CD14-positive monocyte (primary cell): Measurements from ENCODE around the gene PCDHGA2. TPM values are rescaled to one million over a fixed set of nuclear protein-coding genes. Genes with fewer than 3 reads are reported as not detected.

Experiments
- DNase-seq, 3 donors: peaks; one replicate each; pipeline ENCODE4 v3.0.0-alpha.2; 2011 to 2022
- H2AFZ ChIP-seq: 2 replicates; pipeline ENCODE4 v1.6.0; 2012; ENCODE audit warnings: mild to moderate bottlenecking, low read depth, low read length, inconsistent platforms; ENCODE audit not compliant: insufficient read depth, poor library complexity, severe bottlenecking
- H3K27ac ChIP-seq, 2 donors: 1 replicate in 1 of 2; 2 replicates in 1 of 2; pipeline ENCODE4 v1.5.1; 2012 to 2013; ENCODE audit warnings: low read length in 2 of 2, control low read depth in 1 of 2, inconsistent platforms in 1 of 2, low read depth in 1 of 2, mild to moderate bottlenecking in 1 of 2
- H3K27me3 ChIP-seq, 2 donors: one replicate each; pipeline versions ENCODE4 v1.6.0 to v1.6.1; 2011 to 2013; ENCODE audit warnings: low read length in 2 of 2; ENCODE audit not compliant: control insufficient read depth in 2 of 2, insufficient read depth in 2 of 2
- H3K36me3 ChIP-seq, 2 donors: replicated peaks in 1 of 2; 1 replicate in 1 of 2; 2 replicates in 1 of 2; pipeline versions ENCODE4 v1.5.1 to v1.6.1; 2012 to 2013; ENCODE audit warnings: low read length in 2 of 2, control low read depth in 1 of 2, inconsistent platforms in 1 of 2, mild to moderate bottlenecking in 1 of 2; ENCODE audit not compliant: insufficient read depth in 2 of 2, control insufficient read depth in 1 of 2
- H3K4me1 ChIP-seq, 2 donors: 1 replicate in 1 of 2; 2 replicates in 1 of 2; pipeline versions ENCODE4 v1.5.1 to v1.6.1; 2012 to 2013; ENCODE audit warnings: low read length in 2 of 2, control low read depth in 1 of 2, inconsistent platforms in 1 of 2, mild to moderate bottlenecking in 1 of 2, moderate library complexity in 1 of 2; ENCODE audit not compliant: insufficient read depth in 2 of 2, control insufficient read depth in 1 of 2
- H3K4me2 ChIP-seq: replicated peaks from 2 replicates; pipeline ENCODE3; 2012; ENCODE audit warnings: low read length, moderate library complexity, mild to moderate bottlenecking; ENCODE audit not compliant: poor library complexity, severe bottlenecking; ENCODE audit errors: extremely low read depth
- H3K4me3 ChIP-seq, 3 experiments: fragments of 200-600 bp in 1 of 3; sonication (generic) in 1 of 3; replicated peaks in 1 of 3; 1 replicate in 2 of 3; 2 replicates in 1 of 3; pipeline ENCODE4 v1.5.1; 2011 to 2013; ENCODE audit warnings: low read length in 3 of 3, mild to moderate bottlenecking in 3 of 3, control low read depth in 2 of 3, low read depth in 2 of 3, inconsistent platforms in 1 of 3, moderate library complexity in 1 of 3
- H3K79me2 ChIP-seq: 2 replicates; pipeline ENCODE4 v1.6.0; 2012; ENCODE audit warnings: mild to moderate bottlenecking, control low read depth, inconsistent platforms, low read length, moderate library complexity; ENCODE audit not compliant: insufficient read depth
- H3K9ac ChIP-seq: 2 replicates; pipeline ENCODE4 v1.6.0; 2017; ENCODE audit warnings: low read length, mild to moderate bottlenecking; ENCODE audit not compliant: insufficient read depth, poor library complexity, severe bottlenecking
- H3K9me3 ChIP-seq, 2 donors: replicated peaks in 1 of 2; 1 replicate in 1 of 2; 2 replicates in 1 of 2; pipeline versions ENCODE4 v1.5.1 to v1.6.1; 2012 to 2013; ENCODE audit warnings: low read length in 2 of 2, control low read depth in 1 of 2; ENCODE audit not compliant: control insufficient read depth in 1 of 2, insufficient read depth in 1 of 2
- H4K20me1 ChIP-seq: 2 replicates; pipeline ENCODE4 v1.6.0; 2012; ENCODE audit warnings: mild to moderate bottlenecking, low read length, control low read depth, moderate library complexity; ENCODE audit not compliant: insufficient read depth
- H3K27ac Mint-ChIP-seq, 7 donors: one replicate each; pipeline ENCODE4 v1.8.0; 2020; ENCODE audit warnings: mild to moderate bottlenecking in 7 of 7, mixed read lengths in 7 of 7, moderate library complexity in 6 of 7, inconsistent platforms in 2 of 7
- H3K27me3 Mint-ChIP-seq, 3 donors: one replicate each; pipeline ENCODE4 v1.8.0; 2021 to 2022; ENCODE audit warnings: low read depth in 3 of 3, mild to moderate bottlenecking in 3 of 3, mixed read lengths in 3 of 3, moderate library complexity in 3 of 3, inconsistent platforms in 1 of 3
- H3K36me3 Mint-ChIP-seq, 2 donors: one replicate each; pipeline ENCODE4 v1.8.0; 2020; ENCODE audit warnings: mixed read lengths in 2 of 2, inconsistent platforms in 1 of 2, mild to moderate bottlenecking in 1 of 2
- H3K4me1 Mint-ChIP-seq: one replicate; pipeline ENCODE4 v1.8.0; 2020; ENCODE audit warnings: mild to moderate bottlenecking, mixed read lengths
- H3K4me3 Mint-ChIP-seq, 2 donors: one replicate each; pipeline ENCODE4 v1.8.0; 2020; ENCODE audit warnings: mild to moderate bottlenecking in 2 of 2, mixed read lengths in 2 of 2, moderate library complexity in 1 of 2
- H3K9me3 Mint-ChIP-seq, 7 donors: one replicate each; pipeline ENCODE4 v1.8.0; 2020 to 2022; ENCODE audit warnings: mixed read lengths in 7 of 7, mild to moderate bottlenecking in 6 of 7, moderate library complexity in 6 of 7, inconsistent platforms in 2 of 7
- CTCF ChIP-seq: fragments of 200-600 bp; IDR thresholded peaks from one replicate; pipeline ENCODE4 v1.8.0; 2022; ENCODE audit warnings: antibody characterized with exemption, mild to moderate bottlenecking
- WGBS: methylation state at CpG from one replicate; pipeline ENCODE4 v1.1.5; 2013; ENCODE audit warnings: missing lambda C conversion rate; ENCODE audit not compliant: insufficient coverage; 5-methylcytosine and 5-hydroxymethylcytosine counted together
- intact Hi-C, 2 donors: fragments of 100-400 bp; cut with micrococcal nuclease; formaldehyde crosslinking; loops; one replicate each; pipeline versions ENCODE4 v1.15.0 to v1.15.1; 2023
- polyA plus RNA-seq, 3 donors: library from polyadenylated mRNA; depleted of rRNA in 1 of 3; unstranded in 2 of 3; stranded (reverse) in 1 of 3; fragments of 300-500 nt in 2 of 3; fragments of >200 nt in 1 of 3; fragmentation: Illumina TruSeq in 2 of 3; gene quantifications; 1 replicate in 2 of 3; 2 replicates in 1 of 3; pipeline ENCODE4 v1.2.3, GENCODE V29; 2012 to 2021

Gene PCDHGA2
- polyA plus RNA-seq, 3 donors, result not detected

- DNase-seq, result peak; percentile 89 to 91 (median 91)
- Mint-ChIP-seq H3K4me1 (peaks cover 16% of the 10 kb centered on the region), H3K27me3 (peaks cover 2 to 6% (median 5%) of the 10 kb centered on the region in 3 donors), H3K4me3 (peak within 1 kb of the TSS; percentile 89 to 96), H3K27ac (peak within 1 kb of the TSS; percentile 98 to 100 (median 98)), H3K9me3 (peaks cover 40 to 87% (median 81%) of the 10 kb centered on the region in 7 donors), H3K36me3 (peaks cover 14 to 34% of the 10 kb centered on the region in 2 donors)
- Histone ChIP-seq H3K27ac (peak within 1 kb of the TSS; percentile 92 to 95), H3K4me2 (peak within 1 kb of the TSS; percentile 74), H3K9me3 (peaks cover 57 to 83% of the 10 kb centered on the region in 2 donors), H3K36me3 (peaks cover 0 to 20% of the 10 kb centered on the region in 2 donors), H2AFZ (peak within 1 kb of the TSS; percentile 96), H3K4me3 (peak within 1 kb of the TSS; percentile 79 to 92 (median 86)), H4K20me1 (no peaks in the 10 kb centered on the region), H3K9ac (peak within 1 kb of the TSS; percentile 79), H3K27me3 (peaks cover 0 to 2% of the 10 kb centered on the region in 2 donors), H3K4me1 (peaks cover 11 to 16% of the 10 kb centered on the region in 2 donors), H3K79me2 (peaks cover 16% of the 10 kb centered on the region)
- 2% methylated on average over 61 of the region's 67 CpGs for WGBS
- peak; percentile 87 for TF ChIP-seq CTCF
- intact Hi-C loops, result loop anchor here in 1 of 2 donors (2.0 to 5.0 kb wide), 2 partner anchors 202 to 244 kb away; no protein-coding TSS in a partner anchor
These were observed 18.1 kb upstream of the PCDHGA2 start, which contains the start of gene TAF7 for GRCh38 chr5:141320225-141321169. TAF7 (minus strand) TSS chr5:141320784; CDS start chr5:141320044, 740 bp downstream.

DNA sequence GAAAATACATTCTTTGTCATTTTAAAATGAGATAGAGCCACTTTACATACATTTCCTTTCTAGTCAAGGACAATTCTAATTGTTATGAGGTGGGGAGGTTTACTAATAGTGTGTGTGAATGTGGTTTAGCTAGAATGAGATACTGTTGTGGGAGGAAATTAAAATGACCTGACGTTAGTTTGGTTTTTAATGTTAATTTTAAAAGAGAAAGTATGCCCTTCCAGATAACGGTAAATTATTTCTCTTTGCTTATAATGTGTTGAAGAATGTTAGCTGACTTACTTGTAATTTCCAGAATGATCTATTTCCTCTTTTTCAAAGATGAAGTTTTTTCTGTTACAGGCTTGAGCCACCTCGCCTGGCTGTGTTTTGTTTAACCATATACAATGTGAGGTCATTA lies 16.3 kb upstream of the PCDHGA2 start:
- H3K27ac ChIP-seq, result no peak overlapping the region
- peaks cover 16% of the 10 kb centered on the region for H3K79me2 ChIP-seq
- no peak overlapping the region for H3K4me3 ChIP-seq
- no peak for TF ChIP-seq CTCF
- intact Hi-C loops, result loop anchor here in 1 of 2 donors (5.0 kb wide), 1 partner anchor 200 kb away; no protein-coding TSS in a partner anchor
- H3K27me3 ChIP-seq, result peaks cover 11 to 15% of the 10 kb centered on the region in 2 donors
- Mint-ChIP-seq H3K4me3 (no peak overlapping the region), H3K9me3 (peaks cover 39 to 87% (median 78%) of the 10 kb centered on the region in 7 donors), H3K27me3 (peaks cover 6 to 17% (median 14%) of the 10 kb centered on the region in 3 donors), H3K36me3 (peaks cover 14 to 28% of the 10 kb centered on the region in 2 donors), H3K27ac (no peak overlapping the region), H3K4me1 (peaks cover 21% of the 10 kb centered on the region)
- H4K20me1 ChIP-seq, result no peaks in the 10 kb centered on the region
- no peak for DNase-seq
- H3K36me3 ChIP-seq, result peaks cover 0 to 20% of the 10 kb centered on the region in 2 donors
- H3K9me3 ChIP-seq, result peaks cover 58 to 72% of the 10 kb centered on the region in 2 donors
- peaks cover 11 to 16% of the 10 kb centered on the region in 2 donors for H3K4me1 ChIP-seq
- no peak overlapping the region for H2AFZ ChIP-seq
- H3K9ac ChIP-seq, result no peak overlapping the region
- 86% methylated on average over 1 of the region's 3 CpGs for WGBS
- H3K4me2 ChIP-seq, result no peak overlapping the region
